Esophagus squamous epithelium (tissue), 4 donors: ENCODE results near the gene MYO1C.
"Not testable (repeated sequence)": the region's sequence is repeated elsewhere in the genome, so short reads cannot be mapped to it uniquely, and the experiment has no call there.

ENCODE experiments used
- POLR2A ChIP-seq, 4 donors: fragments of 450-650 bp; IDR thresholded peaks; one replicate each; pipeline ENCODE4 v1.6.1; 2017; ENCODE audit warnings: antibody characterized with exemption in 4 of 4, mild to moderate bottlenecking in 4 of 4, moderate library complexity in 3 of 4
- TF ChIP-seq, protein P1 (sequence below), 6 experiments: fragments of 450-650 bp in 4 of 6; fragments of 200-600 bp in 2 of 6; sonication (generic) in 2 of 6; IDR thresholded peaks; one replicate each; pipeline ENCODE4 v1.5.1; 2016 to 2019; ENCODE audit warnings: antibody characterized with exemption in 6 of 6, mild to moderate bottlenecking in 4 of 6, moderate library complexity in 4 of 6

GRCh38 chr17:1442721-1443120, 49.8 kb downstream of the MYO1C start:
- not testable (repeated sequence) for TF ChIP-seq POLR2A (IDR thresholded peaks at IDR 0.05)
- TF ChIP-seq, protein P1, sequence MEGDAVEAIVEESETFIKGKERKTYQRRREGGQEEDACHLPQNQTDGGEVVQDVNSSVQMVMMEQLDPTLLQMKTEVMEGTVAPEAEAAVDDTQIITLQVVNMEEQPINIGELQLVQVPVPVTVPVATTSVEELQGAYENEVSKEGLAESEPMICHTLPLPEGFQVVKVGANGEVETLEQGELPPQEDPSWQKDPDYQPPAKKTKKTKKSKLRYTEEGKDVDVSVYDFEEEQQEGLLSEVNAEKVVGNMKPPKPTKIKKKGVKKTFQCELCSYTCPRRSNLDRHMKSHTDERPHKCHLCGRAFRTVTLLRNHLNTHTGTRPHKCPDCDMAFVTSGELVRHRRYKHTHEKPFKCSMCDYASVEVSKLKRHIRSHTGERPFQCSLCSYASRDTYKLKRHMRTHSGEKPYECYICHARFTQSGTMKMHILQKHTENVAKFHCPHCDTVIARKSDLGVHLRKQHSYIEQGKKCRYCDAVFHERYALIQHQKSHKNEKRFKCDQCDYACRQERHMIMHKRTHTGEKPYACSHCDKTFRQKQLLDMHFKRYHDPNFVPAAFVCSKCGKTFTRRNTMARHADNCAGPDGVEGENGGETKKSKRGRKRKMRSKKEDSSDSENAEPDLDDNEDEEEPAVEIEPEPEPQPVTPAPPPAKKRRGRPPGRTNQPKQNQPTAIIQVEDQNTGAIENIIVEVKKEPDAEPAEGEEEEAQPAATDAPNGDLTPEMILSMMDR (IDR thresholded peaks at IDR 0.05), result not testable (repeated sequence)
